Lung microvascular endothelial cell (primary cell): ENCODE measurements around the gene DNAAF2. TPM values are rescaled to one million over a fixed set of nuclear protein-coding genes. Genes with fewer than 3 reads are reported as not detected.
A peak's percentile ranks its signal among the peaks of the same experiment; 100 is the strongest.

ENCODE experiments used
- DNase-seq, 2 donors: peaks; one replicate each; pipeline versions ENCODE4 v3.0.0 to v3.0.0-alpha.2; 2010; ENCODE audit warnings: low read depth in 2 of 2
- total RNA-seq: library from RNA; depleted of rRNA; stranded (reverse); fragments of >200 nt; gene quantifications from 2 replicates; pipeline ENCODE4 v1.2.1, GENCODE V29; 2014

Gene DNAAF2
- total RNA-seq = 7.2 and 8.7 TPM in 2 replicates

GRCh38 chr14:49634547-49635334 is at the start of gene DNAAF2:
TSS of gene DNAAF2 (minus strand) at chr14:49635244. CDS start at chr14:49635149, 95 bp downstream.
- DNase-seq = peak; percentile 78 to 88

GRCh38 chr14:49679271-49679670 is 44.2 kb upstream of the DNAAF2 start:
- no peak for DNase-seq

- peak in 1 of 2 donors; percentile 6 for DNase-seq
These were observed 42.6 kb upstream of the DNAAF2 start for GRCh38 chr14:49677643-49678042.

- DNase-seq = no peak
These were observed 38.5 kb upstream of the DNAAF2 start for GRCh38 chr14:49673586-49673985.

GRCh38 chr14:49670475-49670874 is 35.4 kb upstream of the DNAAF2 start:
- no peak for DNase-seq

GRCh38 chr14:49659526-49660455 is 24.7 kb upstream of the DNAAF2 start:
- no peak for DNase-seq

GRCh38 chr14:49657500-49657899 is 22.5 kb upstream of the DNAAF2 start:
- peak in 1 of 2 donors; percentile 33 for DNase-seq

- DNase-seq = no peak
These were observed 19.5 kb upstream of the DNAAF2 start for GRCh38 chr14:49654511-49654910.

- no peak for DNase-seq
These were observed 18.5 kb upstream of the DNAAF2 start for GRCh38 chr14:49653508-49653907.

- DNase-seq = no peak
These were observed 7.1 kb upstream of the DNAAF2 start for GRCh38 chr14:49642163-49642562.

GRCh38 chr14:49641697-49642129 is 6.7 kb upstream of the DNAAF2 start:
- DNase-seq = no peak

- no peak for DNase-seq
These were observed 5.7 kb upstream of the DNAAF2 start for GRCh38 chr14:49640540-49641417.

GRCh38 chr14:49637534-49638078 is 2.6 kb upstream of the DNAAF2 start:
- no peak for DNase-seq

GRCh38 chr14:49636866-49637265 is 1.8 kb upstream of the DNAAF2 start:
- DNase-seq = no peak

- DNase-seq = peak; percentile 98
These were observed 1.2 kb downstream of the DNAAF2 start for GRCh38 chr14:49633640-49634546.

- peak; percentile 39 to 57 for DNase-seq
These were observed 10.9 kb downstream of the DNAAF2 start for GRCh38 chr14:49623941-49624839.

- peak in 1 of 2 donors; percentile 32 for DNase-seq
These were observed 11.7 kb downstream of the DNAAF2 start for GRCh38 chr14:49623387-49623786.

GRCh38 chr14:49622022-49622607 is 12.9 kb downstream of the DNAAF2 start:
- peak in 1 of 2 donors; percentile 3 for DNase-seq
